Vagina (tissue), 2 donors: Measurements from ENCODE around the gene GTPBP4. TPM values are rescaled to one million over a fixed set of nuclear protein-coding genes. Genes with fewer than 3 reads are reported as not detected.

Source experiments
- DNase-seq, 2 donors: peaks; one replicate each; pipeline ENCODE4 v3.0.0-alpha.2; 2017; ENCODE audit errors: extremely low spot score in 2 of 2
- H3K27ac ChIP-seq: fragments of 200-600 bp; sonication (generic); one replicate; pipeline ENCODE4 v1.5.1; 2019
- H3K27me3 ChIP-seq: fragments of 200-600 bp; sonication (generic); one replicate; pipeline ENCODE4 v1.5.1; 2019
- H3K36me3 ChIP-seq, 2 donors: fragments of 200-600 bp; sonication (generic); one replicate each; pipeline ENCODE4 v1.5.1; 2017 to 2019
- H3K4me1 ChIP-seq: fragments of 200-600 bp; sonication (generic); one replicate; pipeline ENCODE4 v1.5.1; 2019
- H3K4me3 ChIP-seq, 2 donors: fragments of 200-600 bp; sonication (generic); 1 replicate in 1 of 2; 2 replicates in 1 of 2; pipeline ENCODE4 v1.5.1; 2016 to 2019
- H3K9me3 ChIP-seq: fragments of 200-600 bp; sonication (generic); one replicate; pipeline ENCODE4 v1.5.1; 2019
- CTCF ChIP-seq, 3 experiments: fragments of 450-650 bp in 2 of 3; fragments of 200-600 bp in 1 of 3; sonication (generic) in 1 of 3; IDR thresholded peaks; one replicate each; pipeline ENCODE4 v1.5.1; 2017 to 2019; ENCODE audit warnings: antibody characterized with exemption in 3 of 3, mild to moderate bottlenecking in 2 of 3, moderate library complexity in 2 of 3
- POLR2A ChIP-seq, 2 donors: fragments of 450-650 bp; IDR thresholded peaks; one replicate each; pipeline ENCODE4 v1.6.1; 2017; ENCODE audit warnings: antibody characterized with exemption in 2 of 2, mild to moderate bottlenecking in 2 of 2, moderate library complexity in 2 of 2
- POLR2AphosphoS5 ChIP-seq, 2 donors: sonication (generic); formaldehyde crosslinking; IDR thresholded peaks; one replicate each; pipeline ENCODE4 v1.9.0; 2017; ENCODE audit warnings: antibody characterized with exemption in 2 of 2, mild to moderate bottlenecking in 2 of 2, low read depth in 1 of 2; ENCODE audit not compliant: insufficient read depth in 1 of 2
- intact Hi-C: fragments of 100-400 bp; cut with DNase I; formaldehyde crosslinking; loops from one replicate; pipeline ENCODE4 v1.15.1; 2023
- total RNA-seq: library from RNA; depleted of rRNA; stranded (reverse); fragments of >200 nt; gene quantifications from one replicate; pipeline ENCODE4 v1.2.3, GENCODE V29; 2016

Gene GTPBP4
- total RNA-seq, 1 donor from 2014 or later: 24.8 TPM

GRCh38 chr10:971150-971542, 17.1 kb upstream of the GTPBP4 start:
- no peaks in the 10 kb centered on the region for H3K9me3 ChIP-seq
- DNase-seq: no peak
- no peaks in the 10 kb centered on the region for H3K27me3 ChIP-seq
- H3K27ac ChIP-seq: peak overlapping the region; percentile 41
- peaks cover 9% of the 10 kb centered on the region for H3K4me1 ChIP-seq
- no peak overlapping the region for H3K4me3 ChIP-seq
- TF ChIP-seq POLR2AphosphoS5 (IDR thresholded peaks at IDR 0.05; ENCODE audit: insufficient read depth in 1 of 2, low read depth in 1 of 2) (no peak), CTCF (IDR thresholded peaks at IDR 0.05) (no peak), POLR2A (IDR thresholded peaks at IDR 0.05) (no peak)
- no peaks in the 10 kb centered on the region for H3K36me3 ChIP-seq
- intact Hi-C loops: no loop called here

- Histone ChIP-seq H3K36me3 (no peaks in the 10 kb centered on the region), H3K27ac (no peak overlapping the region), H3K27me3 (no peaks in the 10 kb centered on the region), H3K9me3 (no peaks in the 10 kb centered on the region), H3K4me1 (peaks cover 9% of the 10 kb centered on the region), H3K4me3 (no peak overlapping the region)
- no peak for DNase-seq
- intact Hi-C loops: no loop called here
- TF ChIP-seq CTCF (IDR thresholded peaks at IDR 0.05): no peak
- no peak for TF ChIP-seq POLR2A (IDR thresholded peaks at IDR 0.05)
- no peak for TF ChIP-seq POLR2AphosphoS5 (IDR thresholded peaks at IDR 0.05; ENCODE audit: insufficient read depth in 1 of 2, low read depth in 1 of 2)
Measured at GRCh38 chr10:971613-972012, 16.6 kb upstream of the GTPBP4 start.

- Histone ChIP-seq H3K4me3 (no peak overlapping the region), H3K27me3 (no peaks in the 10 kb centered on the region), H3K9me3 (no peaks in the 10 kb centered on the region), H3K4me1 (peaks cover 9% of the 10 kb centered on the region), H3K36me3 (no peaks in the 10 kb centered on the region), H3K27ac (no peak overlapping the region)
- no peak for DNase-seq
- intact Hi-C loops: no loop called here
- TF ChIP-seq POLR2AphosphoS5 (IDR thresholded peaks at IDR 0.05; ENCODE audit: insufficient read depth in 1 of 2, low read depth in 1 of 2) (no peak), CTCF (IDR thresholded peaks at IDR 0.05) (no peak), POLR2A (IDR thresholded peaks at IDR 0.05) (no peak)
Measured at GRCh38 chr10:972763-973162, 15.5 kb upstream of the GTPBP4 start.

GRCh38 chr10:974038-974784, 14.0 kb upstream of the GTPBP4 start:
- Histone ChIP-seq H3K27ac (no peak overlapping the region), H3K4me3 (no peak overlapping the region), H3K36me3 (no peaks in the 10 kb centered on the region), H3K4me1 (peaks cover 9% of the 10 kb centered on the region), H3K27me3 (no peaks in the 10 kb centered on the region), H3K9me3 (peaks cover 7% of the 10 kb centered on the region)
- DNase-seq: no peak
- intact Hi-C loops: no loop called here
- TF ChIP-seq CTCF (IDR thresholded peaks at IDR 0.05) (no peak), POLR2A (IDR thresholded peaks at IDR 0.05) (no peak), POLR2AphosphoS5 (IDR thresholded peaks at IDR 0.05; ENCODE audit: insufficient read depth in 1 of 2, low read depth in 1 of 2) (no peak)

GRCh38 chr10:974785-975074, 13.5 kb upstream of the GTPBP4 start:
- no peaks in the 10 kb centered on the region for H3K36me3 ChIP-seq
- no peak overlapping the region for H3K4me3 ChIP-seq
- intact Hi-C loops: no loop called here
- TF ChIP-seq POLR2AphosphoS5 (IDR thresholded peaks at IDR 0.05; ENCODE audit: insufficient read depth in 1 of 2, low read depth in 1 of 2) (no peak), POLR2A (IDR thresholded peaks at IDR 0.05) (no peak), CTCF (IDR thresholded peaks at IDR 0.05) (no peak)
- no peak overlapping the region for H3K27ac ChIP-seq
- H3K9me3 ChIP-seq: peaks cover 7% of the 10 kb centered on the region
- no peaks in the 10 kb centered on the region for H3K27me3 ChIP-seq
- H3K4me1 ChIP-seq: peaks cover 9% of the 10 kb centered on the region
- DNase-seq: no peak
